ENCODE measurements around the gene LSR.
A peak's percentile ranks its signal among the peaks of the same experiment; 100 is the strongest.

- no peak for TF ChIP-seq CTCF (IDR thresholded peaks at IDR 0.05)
- TF ChIP-seq POLR2A (IDR thresholded peaks at IDR 0.05), result peak; percentile 69 to 79
Measured at GRCh38 chr19:35267818-35268535, 19.2 kb downstream of the LSR start.
